Smooth muscle cell (in vitro differentiated cells): ENCODE data around the gene MYO15B. TPM values are rescaled to one million over a fixed set of nuclear protein-coding genes. Genes with fewer than 3 reads are reported as not detected.

Source experiments
- DNase-seq: peaks from one replicate; lab custom pipeline; 2025; ENCODE audit not compliant: unreplicated experiment; lab: John Stamatoyannopoulos, UW
- H2AFZ ChIP-seq: fragments of 200-600 bp; sonication (generic); 2 replicates; pipeline ENCODE4 v1.6.0; 2016; ENCODE audit warnings: antibody characterized with exemption, low read depth, mild to moderate bottlenecking
- H3F3A ChIP-seq: fragments of 200-600 bp; sonication (generic); 2 replicates; pipeline ENCODE4 v1.6.0; 2017; ENCODE audit warnings: antibody characterized with exemption, low read depth
- H3K27ac ChIP-seq: fragments of 200-600 bp; sonication (generic); 2 replicates; pipeline ENCODE4 v1.5.1; 2016; ENCODE audit warnings: low read depth, mild to moderate bottlenecking
- H3K27me3 ChIP-seq: fragments of 200-600 bp; sonication (generic); 2 replicates; pipeline ENCODE4 v1.6.1; 2016; ENCODE audit warnings: low read depth, mild to moderate bottlenecking
- H3K36me3 ChIP-seq: fragments of 200-600 bp; sonication (generic); 2 replicates; pipeline ENCODE4 v1.5.1; 2016; ENCODE audit warnings: low read depth
- H3K4me1 ChIP-seq: fragments of 200-600 bp; sonication (generic); 2 replicates; pipeline ENCODE4 v1.5.1; 2016; ENCODE audit warnings: low read depth
- H3K4me2 ChIP-seq: fragments of 200-600 bp; sonication (generic); 2 replicates; pipeline ENCODE4 v1.6.0; 2016; ENCODE audit warnings: mild to moderate bottlenecking
- H3K4me3 ChIP-seq: fragments of 200-600 bp; sonication (generic); 2 replicates; pipeline ENCODE4 v1.5.1; 2016; ENCODE audit warnings: mild to moderate bottlenecking
- H3K79me2 ChIP-seq: fragments of 200-600 bp; sonication (generic); 2 replicates; pipeline ENCODE4 v1.6.0; 2016; ENCODE audit warnings: low read depth, mild to moderate bottlenecking
- H3K9ac ChIP-seq: fragments of 200-600 bp; sonication (generic); 2 replicates; pipeline ENCODE4 v1.6.0; 2016; ENCODE audit warnings: low read depth
- H3K9me3 ChIP-seq: fragments of 200-600 bp; sonication (generic); replicated peaks from 2 replicates; pipeline ENCODE4 v1.5.1; 2016; ENCODE audit warnings: low read depth
- H4K20me1 ChIP-seq: fragments of 200-600 bp; sonication (generic); 2 replicates; pipeline ENCODE4 v1.6.0; 2016; ENCODE audit warnings: low read depth
- WGBS: methylation state at CpG from one replicate; pipeline ENCODE4 v1.1.7; 2016; ENCODE audit warnings: low lambda C conversion rate; 5-methylcytosine and 5-hydroxymethylcytosine counted together
- polyA plus RNA-seq: library from polyadenylated mRNA; unstranded; fragments of >200 nt; fragmentation: Nextera tagmentation; extraction: Ambion mirVana; gene quantifications from 2 replicates; pipeline ENCODE4 v1.2.1, GENCODE V29; 2016
- total RNA-seq: library from RNA; depleted of rRNA; stranded (reverse); fragments of >200 nt; gene quantifications from 2 replicates; pipeline ENCODE4 v1.2.3, GENCODE V29; 2014
- TF ChIP-seq, protein P1 (sequence below): fragments of 200-600 bp; sonication (generic); IDR thresholded peaks from 2 replicates; pipeline ENCODE4 v1.5.1; 2017; ENCODE audit warnings: borderline replicate concordance, mild to moderate bottlenecking, antibody characterized with exemption; ENCODE audit not compliant: insufficient read depth, poor library complexity, severe bottlenecking

The MYO15B gene
- total and polyA plus RNA-seq, 2 experiments from 2014 or later: 14.7 to 17.5 TPM

DNA sequence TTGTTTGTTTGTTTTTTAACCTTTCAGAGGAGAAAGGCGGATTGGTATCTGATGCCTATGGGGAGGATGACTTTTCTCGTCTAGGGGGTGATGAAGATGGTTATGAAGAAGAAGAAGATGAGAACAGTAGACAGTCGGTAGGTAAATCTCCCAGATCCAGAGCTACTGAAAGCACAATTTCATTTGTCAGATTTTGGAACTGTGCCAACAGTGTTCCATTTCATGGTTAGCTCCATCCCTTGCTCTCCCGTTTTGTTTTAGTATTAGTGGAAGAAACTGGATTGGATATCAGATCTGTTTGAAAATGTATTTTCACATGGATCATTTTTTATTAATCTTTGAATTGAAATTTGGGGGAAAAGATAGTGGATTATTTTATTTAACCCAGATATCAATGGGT lies 80.9 kb downstream of the MYO15B start:
- WGBS: 95% methylated on average over 4 of the region's 4 CpGs
- H3K27ac ChIP-seq: peak overlapping the region; percentile 89
- no peaks in the 10 kb centered on the region for H3K27me3 ChIP-seq

DNA sequence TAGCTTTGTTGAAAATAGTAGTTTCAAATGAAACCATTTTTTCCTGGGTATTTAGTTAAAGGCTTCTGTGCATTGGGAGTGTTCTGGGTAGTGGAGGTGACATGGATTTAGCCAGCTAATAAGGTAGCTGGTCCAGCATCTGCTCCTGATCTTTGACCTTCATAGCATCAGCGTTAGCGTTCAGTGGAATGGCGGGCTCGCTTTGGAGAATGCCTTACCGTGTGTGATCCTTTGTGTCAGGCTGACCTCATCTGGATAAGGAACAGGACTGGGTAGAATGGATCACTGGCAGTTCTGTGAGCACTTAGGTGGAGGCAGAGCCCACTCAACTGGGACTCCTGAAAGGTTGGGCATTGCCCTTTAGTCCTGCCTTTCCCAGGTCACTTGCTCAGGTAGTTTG lies 83.3 kb downstream of the MYO15B start:
- Histone ChIP-seq H3F3A (peaks cover 9% of the 10 kb centered on the region), H3K4me3 (no peak overlapping the region), H3K4me2 (no peak overlapping the region), H3K79me2 (peaks cover 73% of the 10 kb centered on the region), H3K36me3 (no peaks in the 10 kb centered on the region), H2AFZ (no peak overlapping the region), H3K27ac (no peak overlapping the region), H3K4me1 (peaks cover 15% of the 10 kb centered on the region), H3K9me3 (no peaks in the 10 kb centered on the region), H3K27me3 (no peaks in the 10 kb centered on the region), H4K20me1 (peaks cover 32% of the 10 kb centered on the region), H3K9ac (no peak overlapping the region)
- no peak for DNase-seq
- WGBS: 95% methylated on average over 5 of the region's 5 CpGs
- TF ChIP-seq, protein P1, sequence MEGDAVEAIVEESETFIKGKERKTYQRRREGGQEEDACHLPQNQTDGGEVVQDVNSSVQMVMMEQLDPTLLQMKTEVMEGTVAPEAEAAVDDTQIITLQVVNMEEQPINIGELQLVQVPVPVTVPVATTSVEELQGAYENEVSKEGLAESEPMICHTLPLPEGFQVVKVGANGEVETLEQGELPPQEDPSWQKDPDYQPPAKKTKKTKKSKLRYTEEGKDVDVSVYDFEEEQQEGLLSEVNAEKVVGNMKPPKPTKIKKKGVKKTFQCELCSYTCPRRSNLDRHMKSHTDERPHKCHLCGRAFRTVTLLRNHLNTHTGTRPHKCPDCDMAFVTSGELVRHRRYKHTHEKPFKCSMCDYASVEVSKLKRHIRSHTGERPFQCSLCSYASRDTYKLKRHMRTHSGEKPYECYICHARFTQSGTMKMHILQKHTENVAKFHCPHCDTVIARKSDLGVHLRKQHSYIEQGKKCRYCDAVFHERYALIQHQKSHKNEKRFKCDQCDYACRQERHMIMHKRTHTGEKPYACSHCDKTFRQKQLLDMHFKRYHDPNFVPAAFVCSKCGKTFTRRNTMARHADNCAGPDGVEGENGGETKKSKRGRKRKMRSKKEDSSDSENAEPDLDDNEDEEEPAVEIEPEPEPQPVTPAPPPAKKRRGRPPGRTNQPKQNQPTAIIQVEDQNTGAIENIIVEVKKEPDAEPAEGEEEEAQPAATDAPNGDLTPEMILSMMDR: no peak

More for the DNA sequence above, 80.9 kb downstream of the MYO15B start:
- Histone ChIP-seq H3K36me3 (no peaks in the 10 kb centered on the region), H3K4me1 (peaks cover 16% of the 10 kb centered on the region), H3K9ac (peak overlapping the region; percentile 98), H3K9me3 (no peaks in the 10 kb centered on the region), H3F3A (peaks cover 9% of the 10 kb centered on the region), H2AFZ (no peak overlapping the region), H4K20me1 (peaks cover 24% of the 10 kb centered on the region), H3K4me3 (peak overlapping the region; percentile 84), H3K79me2 (peaks cover 67% of the 10 kb centered on the region), H3K4me2 (peak overlapping the region; percentile 99)
- TF ChIP-seq, protein P1: no peak
- no peak for DNase-seq

DNA sequence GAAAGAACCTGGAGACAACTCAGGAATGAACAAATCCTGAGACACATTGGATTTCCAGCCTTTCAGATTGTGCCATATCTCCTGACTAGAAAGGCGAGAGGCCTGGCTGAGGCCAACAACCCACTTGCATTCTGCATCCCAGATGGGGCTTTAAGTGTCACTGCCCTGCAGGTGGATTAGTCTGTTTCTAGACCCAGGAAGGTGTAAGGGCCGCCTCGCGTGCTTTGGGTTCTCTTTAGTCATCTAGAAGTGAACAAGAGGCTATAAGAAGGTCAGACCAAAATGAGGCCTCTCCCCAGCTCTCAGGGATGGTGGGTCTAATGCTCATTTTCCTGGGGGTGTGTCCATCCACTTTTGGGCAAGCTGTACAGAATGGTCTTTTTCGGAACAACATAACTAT lies 84.4 kb downstream of the MYO15B start:
- Histone ChIP-seq H3F3A (peaks cover 9% of the 10 kb centered on the region), H3K27me3 (no peaks in the 10 kb centered on the region), H2AFZ (no peak overlapping the region), H3K4me1 (peaks cover 9% of the 10 kb centered on the region), H3K4me3 (no peak overlapping the region), H3K9me3 (no peaks in the 10 kb centered on the region), H4K20me1 (peaks cover 41% of the 10 kb centered on the region), H3K9ac (no peak overlapping the region), H3K36me3 (no peaks in the 10 kb centered on the region), H3K27ac (no peak overlapping the region), H3K79me2 (peaks cover 73% of the 10 kb centered on the region), H3K4me2 (no peak overlapping the region)
- 97% methylated on average over 5 of the region's 5 CpGs for WGBS
- TF ChIP-seq, protein P1: no peak
- DNase-seq: no peak

DNA sequence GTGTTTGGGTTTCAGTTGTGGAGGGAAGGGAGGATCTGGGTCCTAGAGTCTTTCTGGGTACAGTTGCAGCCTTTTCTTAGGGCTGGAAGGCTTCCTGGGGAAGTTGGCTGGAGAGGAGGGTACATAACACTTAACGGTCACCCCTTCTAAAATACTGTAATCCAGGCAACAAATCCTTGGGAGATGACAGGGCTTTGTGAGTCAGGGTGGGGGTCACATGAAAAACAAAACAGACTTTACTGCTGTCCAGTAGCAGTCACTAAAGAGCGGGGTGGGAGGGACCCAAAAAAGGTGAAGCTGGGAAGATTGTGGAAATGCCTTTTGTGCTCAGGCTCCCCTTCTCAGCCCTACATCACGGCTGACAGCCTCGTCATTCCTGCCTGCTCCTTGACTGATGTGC lies 85.9 kb downstream of the MYO15B start:
- H3K36me3 ChIP-seq: no peaks in the 10 kb centered on the region
- H3K27me3 ChIP-seq: no peaks in the 10 kb centered on the region
- H3K9ac ChIP-seq: no peak overlapping the region
- peaks cover 74% of the 10 kb centered on the region for H3K79me2 ChIP-seq
- H3K4me1 ChIP-seq: peaks cover 3% of the 10 kb centered on the region
- peaks cover 50% of the 10 kb centered on the region for H4K20me1 ChIP-seq
- peaks cover 9% of the 10 kb centered on the region for H3F3A ChIP-seq
- no peak overlapping the region for H3K4me3 ChIP-seq
- no peak overlapping the region for H2AFZ ChIP-seq
- no peak overlapping the region for H3K4me2 ChIP-seq
- WGBS: 79% methylated on average over 4 of the region's 4 CpGs
- DNase-seq: no peak
- no peaks in the 10 kb centered on the region for H3K9me3 ChIP-seq
- TF ChIP-seq, protein P1: no peak
- no peak overlapping the region for H3K27ac ChIP-seq
